GM12873 (cell line): Measurements from ENCODE around the gene EFHC1.

Source experiments
- TF ChIP-seq, protein P1 (sequence below): IDR thresholded peaks from 2 replicates; pipeline ENCODE4 v1.5.1; 2012; ENCODE audit warnings: low read depth, mild to moderate bottlenecking, moderate library complexity, low read length, control low read depth; ENCODE audit not compliant: insufficient read depth; ENCODE audit errors: missing control alignments

Gene EFHC1

DNA sequence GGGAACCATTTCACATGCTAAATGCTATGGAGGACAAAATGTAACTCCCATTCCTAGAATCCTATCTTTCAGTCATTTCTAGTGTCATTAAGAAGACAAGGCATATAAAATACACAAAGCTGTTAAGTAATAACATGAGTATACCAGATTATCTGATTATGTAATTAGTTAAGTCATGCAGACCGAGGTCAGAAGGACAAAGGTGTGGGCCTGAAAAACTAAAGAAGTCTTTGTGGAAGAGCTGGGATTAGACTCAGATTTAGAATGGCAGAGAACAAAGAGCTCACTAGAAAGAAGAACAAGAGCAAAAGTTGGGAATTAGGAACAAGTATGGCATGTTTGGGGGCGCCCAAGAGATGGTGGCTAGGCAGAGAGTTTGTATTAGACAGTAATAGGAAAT lies 37.0 kb downstream of the EFHC1 start:
- TF ChIP-seq, protein P1, sequence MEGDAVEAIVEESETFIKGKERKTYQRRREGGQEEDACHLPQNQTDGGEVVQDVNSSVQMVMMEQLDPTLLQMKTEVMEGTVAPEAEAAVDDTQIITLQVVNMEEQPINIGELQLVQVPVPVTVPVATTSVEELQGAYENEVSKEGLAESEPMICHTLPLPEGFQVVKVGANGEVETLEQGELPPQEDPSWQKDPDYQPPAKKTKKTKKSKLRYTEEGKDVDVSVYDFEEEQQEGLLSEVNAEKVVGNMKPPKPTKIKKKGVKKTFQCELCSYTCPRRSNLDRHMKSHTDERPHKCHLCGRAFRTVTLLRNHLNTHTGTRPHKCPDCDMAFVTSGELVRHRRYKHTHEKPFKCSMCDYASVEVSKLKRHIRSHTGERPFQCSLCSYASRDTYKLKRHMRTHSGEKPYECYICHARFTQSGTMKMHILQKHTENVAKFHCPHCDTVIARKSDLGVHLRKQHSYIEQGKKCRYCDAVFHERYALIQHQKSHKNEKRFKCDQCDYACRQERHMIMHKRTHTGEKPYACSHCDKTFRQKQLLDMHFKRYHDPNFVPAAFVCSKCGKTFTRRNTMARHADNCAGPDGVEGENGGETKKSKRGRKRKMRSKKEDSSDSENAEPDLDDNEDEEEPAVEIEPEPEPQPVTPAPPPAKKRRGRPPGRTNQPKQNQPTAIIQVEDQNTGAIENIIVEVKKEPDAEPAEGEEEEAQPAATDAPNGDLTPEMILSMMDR = no peak

DNA sequence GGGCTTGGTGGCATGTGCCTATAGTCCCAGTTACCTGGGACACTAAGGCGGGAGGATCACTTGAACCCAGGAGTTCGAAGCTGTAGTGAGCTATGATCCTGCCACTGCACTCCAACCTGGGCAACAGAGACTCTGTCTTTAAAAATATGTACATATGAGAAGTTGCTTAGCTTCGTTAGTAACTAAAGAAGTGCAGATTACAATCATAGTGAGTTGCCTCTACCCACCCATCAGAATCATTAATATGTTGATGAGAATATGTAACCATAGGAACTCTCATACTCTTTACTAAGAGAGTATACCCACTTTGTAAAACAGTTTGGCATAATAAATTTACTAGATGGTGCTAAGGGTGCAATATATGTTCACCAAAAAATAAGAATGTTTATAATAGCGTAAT lies 54.0 kb downstream of the EFHC1 start:
- TF ChIP-seq, protein P1 = no peak

DNA sequence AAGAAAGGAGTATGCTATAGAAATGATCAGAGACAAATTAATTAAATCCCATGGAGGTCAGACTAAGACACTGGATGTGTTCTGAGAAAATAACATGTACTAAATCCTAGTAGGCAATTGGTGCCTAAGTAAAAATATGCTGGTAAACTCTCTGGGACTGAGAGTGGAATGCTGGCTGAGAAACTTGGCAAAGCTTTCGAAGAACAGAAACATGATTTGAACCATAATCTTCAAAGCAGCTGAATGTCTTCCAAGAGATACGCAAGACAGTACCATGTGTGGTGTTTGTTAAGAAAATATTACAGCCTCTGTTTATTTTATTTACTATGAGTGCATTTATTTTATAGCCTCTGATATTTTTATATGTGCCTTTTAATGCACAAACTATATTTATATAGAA lies 55.2 kb downstream of the EFHC1 start:
- TF ChIP-seq, protein P1 = no peak

DNA sequence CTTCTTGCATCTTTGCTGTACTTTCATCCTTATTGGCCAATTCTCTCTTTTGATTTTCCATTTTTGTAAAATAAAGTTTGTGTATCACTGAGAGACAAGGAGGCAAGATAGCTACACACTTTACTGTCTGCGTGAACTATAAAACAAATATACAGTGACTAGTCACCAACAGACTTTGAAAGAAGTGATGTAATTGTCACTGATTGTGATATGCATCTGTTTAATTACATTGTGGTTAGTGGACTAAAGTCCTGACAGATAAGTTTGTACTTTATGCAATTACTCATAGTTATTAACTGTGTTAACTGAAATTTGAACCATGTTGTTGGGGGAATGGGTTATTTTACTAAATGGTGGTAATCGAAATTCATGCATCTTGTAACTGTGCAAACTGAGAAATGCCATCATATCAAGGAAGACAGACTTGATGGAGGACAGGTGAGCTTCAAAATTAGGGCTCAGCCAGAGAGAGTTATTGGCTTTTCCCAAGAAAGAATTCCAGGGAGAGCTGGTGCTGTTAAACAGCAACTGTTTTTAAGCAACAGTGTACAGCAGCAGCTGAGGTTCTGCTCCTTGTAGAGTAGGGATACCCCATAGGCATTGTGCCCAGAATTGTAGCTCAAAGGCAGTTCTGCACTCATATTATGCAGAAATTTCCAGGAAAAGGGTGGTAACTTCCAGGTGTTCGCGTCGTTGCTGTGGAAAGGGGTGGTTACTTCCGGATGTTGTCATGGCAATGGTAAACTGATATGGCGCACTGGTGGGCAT lies 62.9 kb downstream of the EFHC1 start:
- TF ChIP-seq, protein P1 = no peak

DNA sequence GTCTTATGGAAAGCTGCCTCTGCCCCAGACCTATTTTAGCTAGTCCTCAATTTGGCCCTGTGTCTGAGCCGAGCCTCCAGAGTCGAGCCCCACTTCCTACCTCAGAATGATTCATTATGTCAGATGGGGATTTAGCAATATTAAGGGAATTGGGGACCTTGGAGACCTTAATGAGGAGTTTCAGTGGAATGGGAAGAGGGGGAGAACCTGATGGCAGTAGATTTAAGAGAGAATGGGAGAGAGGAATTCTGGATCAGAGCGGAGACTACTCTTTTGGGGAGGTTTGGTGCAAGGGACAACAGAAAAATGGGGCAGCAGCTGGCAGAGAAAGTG lies 63.5 kb downstream of the EFHC1 start:
- TF ChIP-seq, protein P1 = no peak

DNA sequence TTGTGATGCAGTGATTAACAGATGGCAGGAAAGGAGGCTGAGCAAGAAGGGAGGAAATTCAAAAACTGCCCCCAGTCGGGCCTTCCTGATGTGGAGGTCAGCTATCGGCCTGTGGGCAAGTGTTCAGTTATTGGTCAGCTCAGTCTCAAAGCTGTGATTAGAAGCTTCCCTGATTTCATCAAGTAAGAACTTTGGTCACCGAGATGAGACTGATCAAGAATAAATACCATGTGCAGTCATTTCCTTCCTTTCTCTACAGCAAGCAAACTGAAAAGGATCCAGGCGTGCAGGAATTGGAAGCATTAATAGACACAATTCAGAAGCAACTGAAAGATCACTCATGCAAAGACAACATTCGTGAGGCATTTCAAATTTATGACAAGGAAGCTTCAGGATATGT lies 69.7 kb downstream of the EFHC1 start:
- TF ChIP-seq, protein P1 = no peak

DNA sequence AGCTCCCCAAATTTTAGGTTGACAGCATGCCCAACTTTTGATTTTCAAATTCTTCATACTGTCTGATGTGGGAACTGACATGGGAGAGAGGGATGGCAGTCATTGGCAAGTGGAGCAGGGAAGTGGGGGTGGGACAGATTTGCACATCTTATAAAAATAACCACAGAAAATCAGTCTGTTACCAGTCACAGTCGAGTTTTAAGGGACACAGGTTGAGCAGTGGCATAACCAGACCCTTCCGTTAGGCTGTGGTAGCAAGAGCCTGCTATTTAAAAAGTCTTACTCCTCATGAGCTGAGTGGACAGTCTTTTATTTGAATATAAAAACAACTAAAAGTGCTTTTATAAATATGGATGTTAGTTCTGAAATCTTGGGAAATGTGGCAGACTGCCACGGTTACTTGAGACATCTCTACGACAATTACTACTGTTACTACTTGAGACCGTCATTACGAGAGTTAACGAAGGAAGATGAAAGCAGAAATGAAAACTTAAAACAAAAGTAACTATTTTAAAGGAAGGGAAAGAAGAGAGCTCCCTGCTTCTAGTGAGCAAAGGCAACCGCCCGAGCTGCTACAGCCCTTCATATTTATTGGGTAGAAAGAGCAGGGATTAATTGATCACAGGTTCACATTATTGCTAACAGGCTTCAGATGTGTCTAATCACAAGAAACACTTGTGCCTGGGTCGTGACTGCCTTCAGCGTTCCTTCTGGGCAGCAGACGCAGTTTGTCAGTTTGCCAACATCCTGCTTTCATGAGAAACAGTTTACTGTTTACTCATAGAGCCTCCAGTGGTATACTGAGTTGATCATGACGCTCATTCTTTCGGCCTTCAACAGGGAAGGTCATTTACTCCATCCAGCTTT lies 71.3 kb downstream of the EFHC1 start:
- TF ChIP-seq, protein P1 = no peak
